ENCODE results near the gene TSPEAR.

Gene TSPEAR

GRCh38 chr21:44515359-44516165 is 195.8 kb downstream of the TSPEAR start:
- no peak for TF ChIP-seq RARB (CRISPR knock-in tag; IDR thresholded peaks at IDR 0.05)
- TF ChIP-seq GLIS3 (CRISPR knock-in tag; IDR thresholded peaks at IDR 0.05), result no peak
- TF ChIP-seq PPARA (CRISPR knock-in tag; IDR thresholded peaks at IDR 0.05; ENCODE audit: borderline replicate concordance), result no peak
- no peak for TF ChIP-seq ZFP3 (CRISPR knock-in tag; IDR thresholded peaks at IDR 0.05)
- ATAC-seq, result no peak

GRCh38 chr21:44514746-44515358 is 196.5 kb downstream of the TSPEAR start:
- no peak for TF ChIP-seq ZNF70 (CRISPR knock-in tag; IDR thresholded peaks at IDR 0.05)
- no peak for TF ChIP-seq ISL1 (CRISPR knock-in tag; IDR thresholded peaks at IDR 0.05)
- TF ChIP-seq TCF4 (CRISPR knock-in tag; IDR thresholded peaks at IDR 0.05; ENCODE audit: borderline replicate concordance), result no peak
- TF ChIP-seq TSHZ2 (CRISPR knock-in tag; IDR thresholded peaks at IDR 0.05), result no peak
- no peak for TF ChIP-seq ZNF8 (CRISPR knock-in tag; IDR thresholded peaks at IDR 0.05)
- no peak for TF ChIP-seq CSDC2 (CRISPR knock-in tag; IDR thresholded peaks at IDR 0.05)
- no peak for TF ChIP-seq ZC3H10 (CRISPR knock-in tag; IDR thresholded peaks at IDR 0.05)
- TF ChIP-seq ZFP3 (CRISPR knock-in tag; IDR thresholded peaks at IDR 0.05), result no peak
- TF ChIP-seq POU6F1 (CRISPR knock-in tag; IDR thresholded peaks at IDR 0.05; ENCODE audit: borderline replicate concordance, low read depth), result no peak
- TF ChIP-seq BACH2 (CRISPR knock-in tag; IDR thresholded peaks at IDR 0.05; ENCODE audit: borderline replicate concordance), result no peak
- TF ChIP-seq GLIS3 (CRISPR knock-in tag; IDR thresholded peaks at IDR 0.05), result no peak
- no peak for TF ChIP-seq OSR1 (CRISPR knock-in tag; IDR thresholded peaks at IDR 0.05)
- no peak for ATAC-seq

GRCh38 chr21:44514218-44514520 is 197.2 kb downstream of the TSPEAR start:
- TF ChIP-seq SNAI2 (CRISPR knock-in tag; IDR thresholded peaks at IDR 0.05) (no peak), ZNF8 (CRISPR knock-in tag; IDR thresholded peaks at IDR 0.05) (no peak), TOX (CRISPR knock-in tag; IDR thresholded peaks at IDR 0.05; ENCODE audit: borderline replicate concordance) (no peak), PPARA (CRISPR knock-in tag; IDR thresholded peaks at IDR 0.05; ENCODE audit: borderline replicate concordance) (no peak), ZFP3 (CRISPR knock-in tag; IDR thresholded peaks at IDR 0.05) (no peak), CSDC2 (CRISPR knock-in tag; IDR thresholded peaks at IDR 0.05) (no peak), ZNF565 (CRISPR knock-in tag; conservative IDR thresholded peaks at IDR 0.05; ENCODE audit: low read depth) (no peak), ZFP30 (CRISPR knock-in tag; IDR thresholded peaks at IDR 0.05) (no peak), TCF4 (CRISPR knock-in tag; IDR thresholded peaks at IDR 0.05; ENCODE audit: borderline replicate concordance) (no peak), RARB (CRISPR knock-in tag; IDR thresholded peaks at IDR 0.05) (no peak), ZNF70 (CRISPR knock-in tag; IDR thresholded peaks at IDR 0.05) (no peak), ISL1 (CRISPR knock-in tag; IDR thresholded peaks at IDR 0.05) (no peak), PATZ1 (CRISPR knock-in tag; IDR thresholded peaks at IDR 0.05; ENCODE audit: borderline replicate concordance) (no peak)
- no peak for ATAC-seq

GRCh38 chr21:44513389-44514217 is 197.8 kb downstream of the TSPEAR start:
- no peak for ATAC-seq
- TF ChIP-seq SNAI2 (CRISPR knock-in tag; IDR thresholded peaks at IDR 0.05) (no peak), ZFP3 (CRISPR knock-in tag; IDR thresholded peaks at IDR 0.05) (no peak), PATZ1 (CRISPR knock-in tag; IDR thresholded peaks at IDR 0.05; ENCODE audit: borderline replicate concordance) (no peak), ZC3H10 (CRISPR knock-in tag; IDR thresholded peaks at IDR 0.05) (no peak), ZNF70 (CRISPR knock-in tag; IDR thresholded peaks at IDR 0.05) (no peak), RARB (CRISPR knock-in tag; IDR thresholded peaks at IDR 0.05) (no peak), CSDC2 (CRISPR knock-in tag; IDR thresholded peaks at IDR 0.05) (no peak), ARNTL (CRISPR knock-in tag; IDR thresholded peaks at IDR 0.05; ENCODE audit: borderline replicate concordance, low read depth) (no peak), ISL1 (CRISPR knock-in tag; IDR thresholded peaks at IDR 0.05) (no peak), ZFP30 (CRISPR knock-in tag; IDR thresholded peaks at IDR 0.05) (no peak), POU6F1 (CRISPR knock-in tag; IDR thresholded peaks at IDR 0.05; ENCODE audit: borderline replicate concordance, low read depth) (no peak), BACH2 (CRISPR knock-in tag; IDR thresholded peaks at IDR 0.05; ENCODE audit: borderline replicate concordance) (no peak), TOX (CRISPR knock-in tag; IDR thresholded peaks at IDR 0.05; ENCODE audit: borderline replicate concordance) (no peak), ESRRG (CRISPR knock-in tag; IDR thresholded peaks at IDR 0.05) (no peak), GLIS3 (CRISPR knock-in tag; IDR thresholded peaks at IDR 0.05) (no peak), ZNF8 (CRISPR knock-in tag; IDR thresholded peaks at IDR 0.05) (no peak), OSR1 (CRISPR knock-in tag; IDR thresholded peaks at IDR 0.05) (no peak)

All from SK-N-SH treated with all-trans-retinoic acid at 6 μM for 48 hours (cell line).